ENCODE data around the gene EIF4E3. TPM values are rescaled to one million over a fixed set of nuclear protein-coding genes. Genes with fewer than 3 reads are reported as not detected.

The EIF4E3 gene
- polyA plus RNA-seq, 2 of the 4 experiments (the other 2 are of a cell fraction), result 2.3 to 5.5 TPM

- no peak overlapping the region for H3K4me3 ChIP-seq
- ChIA-PET POLR2A (no interaction called here), CTCF (interaction anchor here (1.4 to 1.5 kb wide), 2 partner anchors 35 to 181 kb away, joined by 3 to 7 read pairs; no protein-coding TSS in a partner anchor)
- no peak for FAIRE-seq
- H3K27ac ChIP-seq, result peak overlapping the region; percentile 6 to 27; a peak in 2 of 6 replicates
- H3K4me2 ChIP-seq, result peak overlapping the region; percentile 60
- no peak for DNase-seq (ENCODE audit: low read depth in 1 of 2, low spot score in 1 of 2)
- no peaks in the 10 kb centered on the region for H3K9me3 ChIP-seq
- 37% methylated on average over 4 of the region's 4 CpGs for WGBS (ENCODE audit: missing lambda C conversion rate)
- peak; percentile 30 to 57; a peak in 3 of 6 replicates for ATAC-seq
- TF ChIP-seq HOXB5 (CRISPR knock-in tag; IDR thresholded peaks at IDR 0.05) (no peak), BCL3 (IDR thresholded peaks at IDR 0.05) (no peak), HDAC2 (IDR thresholded peaks at IDR 0.05) (no peak), FOSB (CRISPR knock-in tag; IDR thresholded peaks at IDR 0.05) (no peak), HOXB13 (CRISPR knock-in tag; IDR thresholded peaks at IDR 0.05; ENCODE audit: low read depth) (no peak), RAD21 (conservative IDR thresholded peaks at IDR 0.05 in 1 of 2, IDR thresholded peaks at IDR 0.05 in 1 of 2) (no peak), USF2 (IDR thresholded peaks at IDR 0.05) (no peak), MYC (IDR thresholded peaks at IDR 0.05; ENCODE audit: borderline replicate concordance, low read length) (no peak), RCOR1 (IDR thresholded peaks at IDR 0.05; ENCODE audit: low read depth, low read length) (no peak), ZC3H11A (IDR thresholded peaks at IDR 0.05) (no peak), RNF2 (IDR thresholded peaks at IDR 0.05; ENCODE audit: borderline replicate concordance, low read depth) (no peak), HES2 (IDR thresholded peaks at IDR 0.05) (no peak)
- peaks cover 22% of the 10 kb centered on the region for H3K4me1 ChIP-seq
Observed at GRCh38 chr3:71694358-71694999, 30.7 kb downstream of the EIF4E3 start.

- TF ChIP-seq JUN (IDR thresholded peaks at IDR 0.05) (no peak), JUNB (IDR thresholded peaks at IDR 0.05) (no peak), HMGXB4 (CRISPR knock-in tag; IDR thresholded peaks at IDR 0.05; ENCODE audit: borderline replicate concordance) (no peak)
- ChIA-PET POLR2A (no interaction called here), CTCF (interaction anchor here (2.3 kb wide), 1 partner anchor 17 kb away, joined by 10 read pairs; no protein-coding TSS in a partner anchor)
- H3K4me3 ChIP-seq, result no peak overlapping the region
- H3K4me1 ChIP-seq, result peaks cover 22% of the 10 kb centered on the region
- 85% methylated on average over 8 of the region's 8 CpGs for WGBS (ENCODE audit: missing lambda C conversion rate)
- peak overlapping the region; percentile 60; the same call in 1 of the 3 replicates for H3K4me2 ChIP-seq
- DNase-seq (ENCODE audit: low read depth in 1 of 2, low spot score in 1 of 2), result no peak
- ATAC-seq, result no peak
- no peaks in the 10 kb centered on the region for H3K9me3 ChIP-seq
- FAIRE-seq, result no peak
- H3K27ac ChIP-seq, result no peak overlapping the region
Observed at GRCh38 chr3:71693641-71694040, 31.6 kb downstream of the EIF4E3 start.

- CTCF ChIA-PET, result interaction anchor here (1.2 to 2.3 kb wide), 2 partner anchors 10 to 18 kb away, joined by 6 to 10 read pairs; no protein-coding TSS in a partner anchor
- POLR2A ChIA-PET, result no interaction called here
- Histone ChIP-seq H3K9me3 (no peaks in the 10 kb centered on the region), H3K4me3 (no peak overlapping the region), H3K27ac (no peak overlapping the region), H3K4me2 (no peak overlapping the region), H3K4me1 (peaks cover 29% of the 10 kb centered on the region)
- TF ChIP-seq SMC3 (IDR thresholded peaks at IDR 0.05) (no peak), NFE2L2 (conservative IDR thresholded peaks at IDR 0.05; ENCODE audit: low read length) (no peak), GATA3 (IDR thresholded peaks at IDR 0.05; ENCODE audit: borderline replicate concordance) (no peak), POLR2A (IDR thresholded peaks at IDR 0.05; ENCODE audit: low read length) (no peak), FOXS1 (CRISPR knock-in tag; IDR thresholded peaks at IDR 0.05) (no peak), PHF8 (IDR thresholded peaks at IDR 0.05; ENCODE audit: borderline replicate concordance, low read depth) (no peak), ZFP36 (IDR thresholded peaks at IDR 0.05; ENCODE audit: borderline replicate concordance, partially characterized antibody) (no peak), EHF (CRISPR knock-in tag; IDR thresholded peaks at IDR 0.05) (no peak), USF2 (IDR thresholded peaks at IDR 0.05) (no peak), ZNF302 (CRISPR knock-in tag; IDR thresholded peaks at IDR 0.05) (no peak)
- WGBS (ENCODE audit: missing lambda C conversion rate), result 100% methylated on average over 1 of the region's 1 CpG
- no peak for ATAC-seq
- no peak for DNase-seq (ENCODE audit: low read depth in 1 of 2, low spot score in 1 of 2)
- FAIRE-seq, result no peak
Observed at GRCh38 chr3:71692139-71692538, 33.1 kb downstream of the EIF4E3 start.

Measured in A549 (cell line).